ENCODE data around the gene SYNGR3. TPM values are rescaled to one million over a fixed set of nuclear protein-coding genes. Genes with fewer than 3 reads are reported as not detected.
A peak's percentile ranks its signal among the peaks of the same experiment; 100 is the strongest.
"Not testable (repeated sequence)": the region's sequence is repeated elsewhere in the genome, so short reads cannot be mapped to it uniquely, and the experiment has no call there.

The SYNGR3 gene
- polyA plus RNA-seq, 1 donor from 2014 or later: 4.9 TPM

DNA sequence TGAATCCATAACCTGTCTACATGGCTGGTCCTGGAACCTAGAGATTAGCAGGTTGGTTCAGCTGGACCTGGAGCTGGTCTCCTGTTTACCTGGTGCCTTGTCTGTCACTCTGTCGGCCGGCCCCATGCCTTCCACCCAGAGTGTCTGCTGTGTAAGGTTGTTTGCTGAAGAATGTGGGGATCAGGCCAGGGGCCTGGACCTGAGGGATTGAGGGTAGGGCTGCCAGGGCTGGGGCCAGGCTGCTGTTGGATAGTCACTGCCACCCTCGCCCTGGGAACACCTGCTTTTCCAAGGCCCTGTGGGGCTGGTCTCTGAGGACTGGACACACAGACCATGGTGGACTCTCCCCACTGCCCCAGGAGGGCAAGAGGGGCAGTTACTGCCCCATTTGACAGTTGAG, 38.4 kb downstream of the SYNGR3 start:
- Mint-ChIP-seq H3K27me3 (peaks cover 6% of the 10 kb centered on the region), H3K9me3 (no peaks in the 10 kb centered on the region)

GRCh38 chr16:2028620-2029220, 39.0 kb downstream of the SYNGR3 start:
- Mint-ChIP-seq H3K27me3 (peaks cover 6% of the 10 kb centered on the region), H3K4me3 (peak overlapping the region in 1 of 4 donors; percentile 62), H3K9me3 (no peaks in the 10 kb centered on the region), H3K36me3 (no peaks in the 10 kb centered on the region), H3K27ac (no peak overlapping the region), H3K4me1 (peaks cover 0 to 6% (median 3%) of the 10 kb centered on the region in 3 donors)

More for the DNA sequence above, 38.4 kb downstream of the SYNGR3 start:
- H3K4me3 Mint-ChIP-seq: peak overlapping the region in 2 of 4 donors; percentile 62 to 84
- H3K36me3 Mint-ChIP-seq: no peaks in the 10 kb centered on the region
- no peak overlapping the region for H3K27ac Mint-ChIP-seq
- H3K4me1 Mint-ChIP-seq: peaks cover 0 to 6% (median 5%) of the 10 kb centered on the region in 3 donors

DNA sequence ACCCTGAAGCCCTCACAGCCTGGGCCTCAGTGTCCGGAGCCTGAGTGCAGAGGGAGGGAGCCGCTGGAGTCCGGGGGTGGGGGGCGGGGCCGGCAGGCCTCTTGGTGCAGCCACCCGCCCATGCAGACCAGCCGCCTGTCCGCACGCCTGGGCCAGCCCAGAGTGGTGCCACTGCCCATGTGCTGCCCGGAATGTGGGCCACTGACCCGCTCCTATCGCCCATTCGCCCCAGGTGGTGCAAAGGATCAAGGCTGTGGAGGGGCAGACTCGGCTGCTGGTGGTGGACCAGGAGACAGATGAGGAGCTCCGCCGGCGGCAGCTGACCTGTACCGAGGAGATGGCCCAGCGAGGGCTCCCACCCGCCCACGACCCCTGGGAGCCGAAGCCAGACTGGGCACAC, 39.6 kb downstream of the SYNGR3 start:
- Mint-ChIP-seq H3K4me1 (peaks cover 0 to 4% (median 2%) of the 10 kb centered on the region in 3 donors), H3K9me3 (no peaks in the 10 kb centered on the region), H3K27me3 (peaks cover 6% of the 10 kb centered on the region), H3K36me3 (no peaks in the 10 kb centered on the region), H3K27ac (no peak overlapping the region), H3K4me3 (no peak overlapping the region)

DNA sequence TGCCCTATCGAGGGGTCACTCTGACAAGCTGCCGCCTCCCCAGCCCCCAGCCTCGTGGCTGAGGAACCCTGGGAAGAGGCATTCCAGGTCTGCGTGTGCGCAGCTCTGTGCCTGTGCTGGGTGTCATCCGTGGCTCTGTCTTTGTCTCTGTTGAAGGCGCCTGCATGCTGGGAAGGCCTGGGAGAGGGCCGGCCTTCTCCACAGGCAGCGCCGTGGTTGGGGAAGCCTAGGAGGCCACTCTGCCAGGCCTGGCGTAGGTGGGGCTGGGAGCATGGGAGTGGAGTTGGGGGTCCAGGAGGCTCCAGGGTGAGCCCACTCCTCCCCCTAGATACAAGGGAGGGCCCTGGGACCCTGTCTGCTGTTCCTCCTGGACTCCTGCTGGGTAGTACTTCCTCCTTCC, 40.3 kb downstream of the SYNGR3 start:
- Mint-ChIP-seq H3K27me3 (peaks cover 8% of the 10 kb centered on the region), H3K27ac (no peak overlapping the region), H3K4me3 (peak overlapping the region in 1 of 4 donors; percentile 43)

GRCh38 chr16:2031081-2031577, 41.4 kb downstream of the SYNGR3 start:
- peaks cover 0 to 4% (median 1%) of the 10 kb centered on the region in 3 donors for H3K4me1 Mint-ChIP-seq
- H3K9me3 Mint-ChIP-seq: no peaks in the 10 kb centered on the region
- no peak overlapping the region for H3K4me3 Mint-ChIP-seq
- H3K27ac Mint-ChIP-seq: no peak overlapping the region
- H3K27me3 Mint-ChIP-seq: peaks cover 8% of the 10 kb centered on the region
- no peaks in the 10 kb centered on the region for H3K36me3 Mint-ChIP-seq

More for the DNA sequence above, 40.3 kb downstream of the SYNGR3 start:
- H3K36me3 Mint-ChIP-seq: no peaks in the 10 kb centered on the region
- H3K4me1 Mint-ChIP-seq: peaks cover 0 to 4% (median 1%) of the 10 kb centered on the region in 3 donors
- no peaks in the 10 kb centered on the region for H3K9me3 Mint-ChIP-seq

DNA sequence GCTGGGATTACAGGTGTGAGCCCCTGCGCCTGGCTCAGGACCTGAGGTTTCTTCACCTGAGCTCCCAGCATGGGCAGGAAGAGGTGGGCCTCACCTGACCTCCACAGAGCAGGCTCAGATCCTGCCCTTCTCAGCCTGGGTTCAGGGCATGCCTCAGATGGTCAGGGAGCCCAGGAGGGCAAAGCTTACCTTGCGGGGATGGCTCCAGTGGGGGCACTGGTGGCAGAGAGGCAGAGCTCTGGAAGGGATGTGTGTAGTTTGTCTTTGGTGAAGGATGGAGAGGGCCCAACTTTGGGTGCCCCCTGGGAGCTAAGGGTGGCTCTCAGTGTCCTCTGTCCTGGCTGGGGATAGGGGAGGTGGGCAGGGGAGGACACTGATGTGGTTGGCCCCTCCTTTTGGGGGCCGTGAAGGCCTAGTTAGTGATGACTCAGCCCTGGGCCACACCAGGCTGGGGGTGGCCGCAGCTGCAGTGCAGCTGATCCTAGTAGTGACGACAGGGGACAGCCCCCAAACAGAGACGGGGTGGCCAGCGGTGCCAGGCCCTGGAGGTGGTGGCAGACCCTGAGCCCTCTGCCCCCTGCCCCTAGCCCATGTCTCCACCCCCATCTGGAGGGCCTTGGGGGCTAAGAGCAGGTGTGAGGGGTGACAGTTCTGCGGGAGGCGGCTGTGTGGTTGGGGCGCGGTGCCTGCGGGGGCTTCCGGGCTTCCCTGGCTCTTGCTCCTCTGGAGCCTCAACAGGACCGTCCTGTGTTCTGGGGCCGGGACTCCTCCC, 42.7 kb downstream of the SYNGR3 start:
- peaks cover 7% of the 10 kb centered on the region for H3K27me3 Mint-ChIP-seq
- no peaks in the 10 kb centered on the region for H3K9me3 Mint-ChIP-seq
- H3K4me1 Mint-ChIP-seq: peaks cover 0 to 3% (median 0%) of the 10 kb centered on the region in 3 donors
- no peaks in the 10 kb centered on the region for H3K36me3 Mint-ChIP-seq
- H3K27ac Mint-ChIP-seq: no peak overlapping the region
- H3K4me3 Mint-ChIP-seq: no peak overlapping the region

GRCh38 chr16:2033057-2033908, 43.5 kb downstream of the SYNGR3 start:
- no peaks in the 10 kb centered on the region for H3K9me3 Mint-ChIP-seq
- H3K36me3 Mint-ChIP-seq: no peaks in the 10 kb centered on the region
- H3K27me3 Mint-ChIP-seq: peaks cover 4% of the 10 kb centered on the region
- H3K4me3 Mint-ChIP-seq: no peak overlapping the region
- no peak overlapping the region for H3K27ac Mint-ChIP-seq
- no peaks in the 10 kb centered on the region for H3K4me1 Mint-ChIP-seq

DNA sequence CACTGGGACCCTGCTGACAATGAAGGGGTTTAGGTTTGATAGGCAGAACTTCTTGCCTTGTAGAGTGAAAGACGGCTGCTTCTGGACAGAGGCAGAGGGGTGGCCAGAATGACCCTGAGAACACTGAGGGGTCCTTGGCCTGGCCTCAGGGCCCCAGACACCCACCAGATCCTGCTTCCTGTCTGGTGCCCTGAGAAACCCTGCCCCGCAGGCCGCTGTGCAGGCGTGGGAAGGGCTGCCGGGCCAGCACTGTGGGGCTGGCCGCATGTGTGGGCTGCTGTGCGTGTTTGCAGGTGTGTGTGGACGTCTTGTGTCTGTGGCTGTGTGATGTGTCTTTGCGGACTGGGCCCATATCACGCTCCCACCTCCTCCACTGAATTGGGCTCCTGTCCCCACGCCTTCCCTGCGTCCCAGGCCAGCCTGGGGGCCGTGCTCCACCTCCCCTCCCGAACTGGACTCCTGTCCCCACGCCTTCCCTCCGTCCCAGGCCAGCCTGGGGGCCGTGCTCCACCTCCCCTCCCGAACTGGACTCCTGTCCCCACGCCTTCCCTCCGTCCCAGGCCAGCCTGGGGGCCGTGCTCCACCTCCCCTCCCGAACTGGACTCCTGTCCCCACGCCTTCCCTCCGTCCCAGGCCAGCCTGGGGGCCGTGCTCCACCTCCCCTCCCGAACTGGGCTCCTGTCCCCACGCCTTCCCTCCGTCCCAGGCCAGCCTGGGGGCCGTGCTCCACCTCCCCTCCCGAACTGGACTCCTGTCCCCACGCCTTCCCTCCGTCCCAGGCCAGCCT, 44.3 kb downstream of the SYNGR3 start:
- not testable (repeated sequence) for H3K4me3 Mint-ChIP-seq, H3K27ac Mint-ChIP-seq, H3K9me3 Mint-ChIP-seq, H3K27me3 Mint-ChIP-seq, H3K36me3 Mint-ChIP-seq, H3K4me1 Mint-ChIP-seq

- Mint-ChIP-seq H3K36me3 (no peaks in the 10 kb centered on the region), H3K4me1 (no peaks in the 10 kb centered on the region), H3K9me3 (no peaks in the 10 kb centered on the region), H3K4me3 (peak overlapping the region in 1 of 4 donors; percentile 63), H3K27me3 (peaks cover 2% of the 10 kb centered on the region), H3K27ac (no peak overlapping the region)
Measured at GRCh38 chr16:2034696-2035430, 45.1 kb downstream of the SYNGR3 start.

DNA sequence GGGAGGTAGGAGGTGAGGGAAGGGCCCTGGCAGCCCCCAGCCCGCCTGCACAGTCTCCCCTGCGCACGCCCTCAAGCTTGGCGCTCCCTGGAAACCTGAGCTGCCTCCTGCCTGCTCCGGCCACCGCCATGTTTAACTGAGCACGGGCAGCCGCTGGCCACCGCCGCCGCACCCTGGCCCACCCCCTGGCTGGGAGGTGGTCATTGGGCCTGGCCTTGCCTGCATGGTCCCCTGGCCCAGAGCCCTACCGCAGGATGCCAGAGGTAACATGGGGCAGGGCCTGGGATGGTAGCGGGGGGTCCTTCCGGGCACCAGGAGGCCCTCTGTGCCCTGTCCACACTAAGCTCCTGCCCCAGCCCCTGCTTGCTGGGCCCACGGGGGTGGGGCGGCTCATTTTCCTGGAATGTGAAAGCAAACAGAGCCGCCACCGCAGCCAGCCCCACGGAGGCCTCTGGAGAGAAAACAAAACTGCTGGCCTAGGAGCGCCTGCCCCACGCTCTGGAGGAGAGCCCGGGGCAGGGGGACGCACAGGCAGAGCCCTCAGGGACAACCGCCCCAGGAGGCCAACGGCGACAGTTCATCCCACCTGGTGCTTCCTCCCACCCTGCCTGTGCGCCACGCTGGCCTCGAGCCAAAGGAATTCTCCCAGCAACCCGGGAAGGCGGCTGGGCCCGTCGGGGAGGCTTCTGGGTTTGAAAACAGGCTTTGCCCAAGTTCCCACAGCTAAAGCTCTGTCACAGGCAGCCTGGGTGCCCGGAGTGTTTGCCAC, 45.8 kb downstream of the SYNGR3 start:
- Mint-ChIP-seq H3K4me1 (no peaks in the 10 kb centered on the region), H3K27ac (no peak overlapping the region), H3K4me3 (no peak overlapping the region), H3K9me3 (no peaks in the 10 kb centered on the region), H3K36me3 (no peaks in the 10 kb centered on the region), H3K27me3 (peaks cover 2% of the 10 kb centered on the region)

GRCh38 chr16:2036200-2036966, 46.6 kb downstream of the SYNGR3 start:
- Mint-ChIP-seq H3K27ac (peak overlapping the region in 1 of 3 donors; percentile 78), H3K9me3 (no peaks in the 10 kb centered on the region), H3K4me3 (no peak overlapping the region)

GRCh38 chr16:2037115-2037514, 47.3 kb downstream of the SYNGR3 start:
- no peak overlapping the region for H3K4me3 Mint-ChIP-seq
- H3K4me1 Mint-ChIP-seq: no peaks in the 10 kb centered on the region
- peak overlapping the region in 1 of 3 donors; percentile 78 for H3K27ac Mint-ChIP-seq
- peaks cover 2% of the 10 kb centered on the region for H3K27me3 Mint-ChIP-seq
- H3K36me3 Mint-ChIP-seq: no peaks in the 10 kb centered on the region
- H3K9me3 Mint-ChIP-seq: no peaks in the 10 kb centered on the region

More at GRCh38 chr16:2036200-2036966, 46.6 kb downstream of the SYNGR3 start:
- Mint-ChIP-seq H3K36me3 (no peaks in the 10 kb centered on the region), H3K27me3 (peaks cover 2% of the 10 kb centered on the region), H3K4me1 (no peaks in the 10 kb centered on the region)
